ENCODE data around the gene FGG. TPM values are rescaled to one million over a fixed set of nuclear protein-coding genes. Genes with fewer than 3 reads are reported as not detected.

The FGG gene
- total and polyA plus RNA-seq, 2 of the 13 experiments (the other 11 are each of a cell fraction or from before 2014, with no cell fraction given), result 1,037 to 2,423 TPM

DNA sequence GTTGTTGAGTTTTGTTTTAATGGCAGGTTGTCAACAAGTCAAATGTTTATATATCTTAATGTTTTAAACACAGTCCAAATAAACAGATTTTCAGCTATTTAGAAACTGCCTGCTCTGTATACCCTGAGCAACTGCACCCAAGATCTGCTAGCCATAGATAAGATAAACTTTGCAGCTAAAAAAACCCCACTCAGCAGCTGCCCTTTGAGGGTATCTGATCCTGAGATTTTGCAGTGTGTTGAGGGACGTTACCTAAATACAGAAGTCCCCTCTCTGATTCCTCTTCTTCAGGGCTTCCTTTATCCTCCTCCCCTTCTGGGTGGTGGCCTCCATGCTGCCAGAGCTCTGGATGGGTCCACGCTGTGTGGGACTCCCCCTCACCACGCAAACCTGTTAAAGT, 11.0 kb upstream of the FGG start (continued):
- TF ChIP-seq PAX8 (CRISPR knock-in tag; IDR thresholded peaks at IDR 0.05; ENCODE audit: borderline replicate concordance), result no peak
- TF ChIP-seq FIP1L1 (IDR thresholded peaks at IDR 0.05; ENCODE audit: borderline replicate concordance, insufficient read depth, low read depth, low read length), result no peak
- TF ChIP-seq, protein P1, sequence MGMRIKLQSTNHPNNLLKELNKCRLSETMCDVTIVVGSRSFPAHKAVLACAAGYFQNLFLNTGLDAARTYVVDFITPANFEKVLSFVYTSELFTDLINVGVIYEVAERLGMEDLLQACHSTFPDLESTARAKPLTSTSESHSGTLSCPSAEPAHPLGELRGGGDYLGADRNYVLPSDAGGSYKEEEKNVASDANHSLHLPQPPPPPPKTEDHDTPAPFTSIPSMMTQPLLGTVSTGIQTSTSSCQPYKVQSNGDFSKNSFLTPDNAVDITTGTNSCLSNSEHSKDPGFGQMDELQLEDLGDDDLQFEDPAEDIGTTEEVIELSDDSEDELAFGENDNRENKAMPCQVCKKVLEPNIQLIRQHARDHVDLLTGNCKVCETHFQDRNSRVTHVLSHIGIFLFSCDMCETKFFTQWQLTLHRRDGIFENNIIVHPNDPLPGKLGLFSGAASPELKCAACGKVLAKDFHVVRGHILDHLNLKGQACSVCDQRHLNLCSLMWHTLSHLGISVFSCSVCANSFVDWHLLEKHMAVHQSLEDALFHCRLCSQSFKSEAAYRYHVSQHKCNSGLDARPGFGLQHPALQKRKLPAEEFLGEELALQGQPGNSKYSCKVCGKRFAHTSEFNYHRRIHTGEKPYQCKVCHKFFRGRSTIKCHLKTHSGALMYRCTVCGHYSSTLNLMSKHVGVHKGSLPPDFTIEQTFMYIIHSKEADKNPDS (CRISPR knock-in tag; IDR thresholded peaks at IDR 0.05), result no peak

DNA sequence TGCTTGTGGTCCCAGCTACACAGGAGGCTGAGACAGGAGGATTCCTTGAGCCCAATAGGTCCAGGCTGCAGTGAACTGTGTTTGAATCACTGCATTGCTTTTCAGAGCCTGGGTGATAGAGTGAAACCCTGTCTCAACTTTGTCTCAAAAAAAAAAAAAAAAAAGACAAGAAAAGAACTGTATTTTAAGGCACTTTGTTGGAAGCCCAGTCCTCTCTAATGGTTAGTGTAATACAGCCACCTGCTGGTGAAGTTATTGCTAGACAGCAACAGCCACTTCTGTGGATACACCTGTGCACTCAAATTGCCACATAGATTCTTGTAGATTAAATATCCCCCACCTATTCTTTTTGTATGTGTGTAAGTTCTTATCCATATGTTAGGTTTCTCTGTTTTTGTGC, 10.1 kb upstream of the FGG start:
- Histone ChIP-seq H4K20me1 (ENCODE audit: insufficient read depth, low read length) (no peaks in the 10 kb centered on the region), H3K9ac (ENCODE audit: insufficient read depth, low read depth, low read length) (no peak overlapping the region), H3K27me3 (ENCODE audit: control insufficient read depth in 1 of 2, insufficient read depth in 2 of 2, low read length in 2 of 2) (peaks cover 0 to 18% of the 10 kb centered on the region in 2 experiments; a peak in 3 of 5 replicates), H3K4me2 (ENCODE audit: low read depth, low read length) (no peak overlapping the region), H3K4me1 (ENCODE audit: insufficient read depth, low read length) (peaks cover 38% of the 10 kb centered on the region), H3K9me3 (ENCODE audit: low read length) (no peaks in the 10 kb centered on the region), H3K4me3 (replicated peaks in 1 of 3; ENCODE audit: insufficient read depth in 1 of 3, low read depth in 2 of 3, low read length in 3 of 3) (no peak overlapping the region), H3K36me3 (replicated peaks in 1 of 2; ENCODE audit: control insufficient read depth in 1 of 2, insufficient read depth in 2 of 2, low read length in 2 of 2) (no peaks in the 10 kb centered on the region), H2AFZ (ENCODE audit: low read length) (no peak overlapping the region), H3K27ac (ENCODE audit: extremely low read length, insufficient read depth, low read length) (no peak overlapping the region), H3K79me2 (ENCODE audit: insufficient read depth, low read length) (no peaks in the 10 kb centered on the region)
- in situ Hi-C loops (cut with HindIII; ENCODE audit: extremely low pct_ligation_motif_present, low pct_unique_long_range_greater_than_20kb) (no loop called here), intact Hi-C loops (cut with micrococcal nuclease; ENCODE audit: unreplicated experiment) (loop anchor here (1.0 kb wide), 3 partner anchors 63 to 119 kb away; no protein-coding TSS in a partner anchor)
- BruUV-seq (replicated peaks), result no TSS peak
- DNase-seq (ENCODE audit: low spot score) (peak; percentile 66), ATAC-seq (peak; percentile 24; the same call in 2 of the 3 replicates), FAIRE-seq (peak; percentile 86)
- CTCF ChIA-PET (ENCODE audit: low intra/inter-chr PET ratio, low total read pairs), result interaction anchor here (1.3 to 6.9 kb wide), 3 partner anchors 63 to 223 kb away, joined by 3 to 233 read pairs (median 154); partner anchors contain the start of gene PLRG1
- POLR2A ChIA-PET, result interaction anchor here (1.2 to 3.2 kb wide), 3 partner anchors 63 to 73 kb away, joined by 4 to 16 read pairs (median 4); partner anchors contain the start of gene PLRG1
- TF ChIP-seq STAG1 (CRISPR knock-in tag; IDR thresholded peaks at IDR 0.05) (peak; percentile 95), RAD21 (CRISPR knock-in tag; IDR thresholded peaks at IDR 0.05) (peak; percentile 74), PRMT3 (CRISPR knock-in tag; IDR thresholded peaks at IDR 0.05; ENCODE audit: borderline replicate concordance, low read depth) (no peak), POLR2A (IDR thresholded peaks at IDR 0.05; ENCODE audit: insufficient read depth in 1 of 2, low read depth in 2 of 2, low read length in 2 of 2) (no peak), SMC3 (IDR thresholded peaks at IDR 0.05; ENCODE audit: low read length) (peak; percentile 93), FOXK1 (CRISPR knock-in tag; IDR thresholded peaks at IDR 0.05; ENCODE audit: borderline replicate concordance, low read depth) (peak; percentile 15; the same call in 1 of the 2 replicates), ZNF34 (CRISPR knock-in tag; IDR thresholded peaks at IDR 0.05; ENCODE audit: borderline replicate concordance) (no peak)
- TF ChIP-seq, protein P2, sequence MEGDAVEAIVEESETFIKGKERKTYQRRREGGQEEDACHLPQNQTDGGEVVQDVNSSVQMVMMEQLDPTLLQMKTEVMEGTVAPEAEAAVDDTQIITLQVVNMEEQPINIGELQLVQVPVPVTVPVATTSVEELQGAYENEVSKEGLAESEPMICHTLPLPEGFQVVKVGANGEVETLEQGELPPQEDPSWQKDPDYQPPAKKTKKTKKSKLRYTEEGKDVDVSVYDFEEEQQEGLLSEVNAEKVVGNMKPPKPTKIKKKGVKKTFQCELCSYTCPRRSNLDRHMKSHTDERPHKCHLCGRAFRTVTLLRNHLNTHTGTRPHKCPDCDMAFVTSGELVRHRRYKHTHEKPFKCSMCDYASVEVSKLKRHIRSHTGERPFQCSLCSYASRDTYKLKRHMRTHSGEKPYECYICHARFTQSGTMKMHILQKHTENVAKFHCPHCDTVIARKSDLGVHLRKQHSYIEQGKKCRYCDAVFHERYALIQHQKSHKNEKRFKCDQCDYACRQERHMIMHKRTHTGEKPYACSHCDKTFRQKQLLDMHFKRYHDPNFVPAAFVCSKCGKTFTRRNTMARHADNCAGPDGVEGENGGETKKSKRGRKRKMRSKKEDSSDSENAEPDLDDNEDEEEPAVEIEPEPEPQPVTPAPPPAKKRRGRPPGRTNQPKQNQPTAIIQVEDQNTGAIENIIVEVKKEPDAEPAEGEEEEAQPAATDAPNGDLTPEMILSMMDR (CRISPR knock-in tag; IDR thresholded peaks at IDR 0.05), result peak; percentile 81
- TF ChIP-seq, protein P3, sequence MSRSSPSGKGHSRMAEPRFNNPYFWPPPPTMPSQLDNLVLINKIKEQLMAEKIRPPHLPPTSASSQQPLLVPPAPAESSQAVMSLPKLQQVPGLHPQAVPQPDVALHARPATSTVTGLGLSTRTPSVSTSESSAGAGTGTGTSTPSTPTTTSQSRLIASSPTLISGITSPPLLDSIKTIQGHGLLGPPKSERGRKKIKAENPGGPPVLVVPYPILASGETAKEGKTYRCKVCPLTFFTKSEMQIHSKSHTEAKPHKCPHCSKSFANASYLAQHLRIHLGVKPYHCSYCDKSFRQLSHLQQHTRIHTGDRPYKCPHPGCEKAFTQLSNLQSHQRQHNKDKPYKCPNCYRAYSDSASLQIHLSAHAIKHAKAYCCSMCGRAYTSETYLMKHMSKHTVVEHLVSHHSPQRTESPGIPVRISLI (CRISPR knock-in tag; IDR thresholded peaks at IDR 0.05; ENCODE audit: borderline replicate concordance), result peak; percentile 16; the same call in 1 of the 2 replicates

Measured in HepG2 (cell line).